Left ventricle myocardium inferior (tissue), 1 donor: ENCODE measurements around the gene GRIN3A. TPM values are rescaled to one million over a fixed set of nuclear protein-coding genes. Genes with fewer than 3 reads are reported as not detected.

Experiments used
- DNase-seq: peaks from one replicate; pipeline ENCODE4 v3.0.0-alpha.2; 2020
- H3K27ac ChIP-seq: fragments of 200-600 bp; replicated peaks from 2 replicates; pipeline ENCODE4 v1.8.0; 2021
- H3K27me3 ChIP-seq: fragments of 200-600 bp; 2 replicates; pipeline ENCODE4 v1.8.0; 2021; ENCODE audit warnings: low read depth
- H3K36me3 ChIP-seq: fragments of 200-600 bp; 2 replicates; pipeline ENCODE4 v1.8.0; 2021
- H3K4me1 ChIP-seq: fragments of 200-600 bp; 2 replicates; pipeline ENCODE4 v1.8.0; 2021
- H3K4me3 ChIP-seq: fragments of 200-600 bp; 2 replicates; pipeline ENCODE4 v1.8.0; 2021; ENCODE audit warnings: mild to moderate bottlenecking, moderate library complexity
- H3K9me3 ChIP-seq: fragments of 200-600 bp; replicated peaks from 2 replicates; pipeline ENCODE4 v1.8.0; 2021
- CTCF ChIP-seq: fragments of 200-600 bp; IDR thresholded peaks from 2 replicates; pipeline ENCODE4 v1.8.0; 2021; ENCODE audit warnings: antibody characterized with exemption, mild to moderate bottlenecking, borderline replicate concordance
- intact Hi-C: fragments of 100-400 bp; cut with micrococcal nuclease; formaldehyde crosslinking; loops from one replicate; pipeline ENCODE4 v1.11.0; 2022
- long read RNA-seq: library from polyadenylated mRNA; unstranded; transcript quantifications from one replicate; pipeline ENCODE4 v2.0.0, GENCODE V29; 2021
- total RNA-seq: library from RNA; stranded (reverse); fragmentation: NEBNext Ultra II Directional; extraction: Animal tissue kit (Norgen Biotek cat#: 25700); gene quantifications from one replicate; pipeline ENCODE4 v1.2.1, GENCODE V29; 2021
- donor health status: DM: no; HTN: yes; CAD: no; lungs with severe emphysema.

GRIN3A gene
- 0.49 TPM for total RNA-seq
- long read RNA-seq: 0 reads

- Histone ChIP-seq H3K9me3 (no peaks in the 10 kb centered on the region), H3K27ac (peak within 1 kb of the TSS; percentile 44), H3K4me1 (peaks cover 15% of the 10 kb centered on the region), H3K4me3 (peak within 1 kb of the TSS; percentile 67), H3K36me3 (no peaks in the 10 kb centered on the region), H3K27me3 (peaks cover 83% of the 10 kb centered on the region)
- TF ChIP-seq CTCF: peak; percentile 38
- intact Hi-C loops: no loop called here
- DNase-seq: peak; percentile 36
Observed at GRCh38 chr9:101738566-101739183, at the start of gene GRIN3A. GRIN3A (minus strand) TSS chr9:101738647; CDS start chr9:101737979, 668 bp downstream.

GRCh38 chr9:101787891-101788290 lies 49.4 kb upstream of the GRIN3A start:
- Histone ChIP-seq H3K36me3 (no peaks in the 10 kb centered on the region), H3K27ac (no peak overlapping the region), H3K4me3 (no peak overlapping the region), H3K4me1 (no peaks in the 10 kb centered on the region), H3K27me3 (peaks cover 3% of the 10 kb centered on the region), H3K9me3 (no peaks in the 10 kb centered on the region)
- intact Hi-C loops: no loop called here
- TF ChIP-seq CTCF: no peak
- no peak for DNase-seq

- no peaks in the 10 kb centered on the region for H3K36me3 ChIP-seq
Observed at GRCh38 chr9:101778332-101778731, 39.9 kb upstream of the GRIN3A start.

GRCh38 chr9:101764472-101764871 lies 26.0 kb upstream of the GRIN3A start:
- no peak for TF ChIP-seq CTCF
- Histone ChIP-seq H3K9me3 (no peaks in the 10 kb centered on the region), H3K4me1 (no peaks in the 10 kb centered on the region), H3K4me3 (no peak overlapping the region), H3K27ac (no peak overlapping the region), H3K27me3 (no peaks in the 10 kb centered on the region), H3K36me3 (no peaks in the 10 kb centered on the region)
- intact Hi-C loops: loop anchor here (10.0 kb wide), 1 partner anchor 60 kb away; no protein-coding TSS in a partner anchor
- DNase-seq: no peak

More at GRCh38 chr9:101778332-101778731, 39.9 kb upstream of the GRIN3A start:
- Histone ChIP-seq H3K4me1 (no peaks in the 10 kb centered on the region), H3K27ac (no peak overlapping the region), H3K9me3 (no peaks in the 10 kb centered on the region), H3K27me3 (no peaks in the 10 kb centered on the region), H3K4me3 (no peak overlapping the region)
- intact Hi-C loops: no loop called here
- TF ChIP-seq CTCF: no peak
- DNase-seq: no peak

GRCh38 chr9:101758304-101758930 lies 20.0 kb upstream of the GRIN3A start:
- intact Hi-C loops: no loop called here
- H3K4me3 ChIP-seq: no peak overlapping the region
- no peaks in the 10 kb centered on the region for H3K9me3 ChIP-seq
- H3K27me3 ChIP-seq: no peaks in the 10 kb centered on the region
- H3K4me1 ChIP-seq: no peaks in the 10 kb centered on the region
- DNase-seq: no peak
- H3K27ac ChIP-seq: no peak overlapping the region
- no peaks in the 10 kb centered on the region for H3K36me3 ChIP-seq
- TF ChIP-seq CTCF: no peak
